SKM-1 treated with dmso at 0.1 percent for 144 hours (cell line): ENCODE results near the gene OSGEP.
A peak's percentile ranks its signal among the peaks of the same experiment; 100 is the strongest.

Experiments used
- DNase-seq: peaks from one replicate; lab custom pipeline; 2025; ENCODE audit not compliant: unreplicated experiment; lab: John Stamatoyannopoulos, UW

OSGEP gene

DNA sequence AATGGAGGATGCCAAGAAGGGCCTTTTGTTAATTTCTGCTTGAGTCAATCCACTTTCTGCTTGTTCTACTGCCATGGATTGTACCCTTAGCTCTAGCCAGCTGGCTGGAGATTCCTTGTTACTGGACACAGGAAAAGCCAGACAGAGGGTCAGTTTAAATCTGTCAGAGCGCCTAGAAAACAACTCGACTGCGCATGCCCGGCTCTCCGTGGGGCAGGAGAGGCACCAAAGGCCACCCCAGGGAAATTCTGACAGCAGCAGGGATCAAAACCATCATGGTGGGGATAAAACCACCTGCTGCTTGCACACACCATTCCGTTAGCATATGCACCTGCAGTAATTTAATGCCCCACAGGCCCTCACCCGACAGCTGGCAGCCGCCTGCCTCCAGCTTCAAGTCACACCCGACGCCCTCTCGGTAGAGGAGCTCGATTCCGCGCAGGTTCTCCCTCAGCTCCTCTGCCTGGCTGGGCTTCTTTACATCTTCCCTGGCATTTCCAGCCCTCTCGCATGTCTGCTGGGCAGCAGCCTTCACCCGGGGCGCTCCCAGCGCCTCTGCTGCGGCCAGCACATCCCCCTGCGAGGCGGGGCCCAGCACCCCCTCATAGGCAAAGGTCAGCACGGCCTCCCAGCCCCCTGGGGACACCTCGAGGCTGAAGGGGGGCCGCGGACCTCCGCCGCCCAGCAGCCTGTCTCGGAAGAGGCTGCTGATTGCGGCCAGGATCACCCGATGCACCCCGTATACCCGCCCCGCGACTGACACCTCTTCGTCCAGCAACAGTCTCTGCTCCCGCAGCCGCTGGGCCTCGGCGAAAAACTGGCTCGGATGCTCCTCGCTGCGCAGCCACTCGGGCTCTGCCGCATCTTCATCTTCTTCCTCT lies 19.7 kb downstream of the OSGEP start:
- DNase-seq: no peak

DNA sequence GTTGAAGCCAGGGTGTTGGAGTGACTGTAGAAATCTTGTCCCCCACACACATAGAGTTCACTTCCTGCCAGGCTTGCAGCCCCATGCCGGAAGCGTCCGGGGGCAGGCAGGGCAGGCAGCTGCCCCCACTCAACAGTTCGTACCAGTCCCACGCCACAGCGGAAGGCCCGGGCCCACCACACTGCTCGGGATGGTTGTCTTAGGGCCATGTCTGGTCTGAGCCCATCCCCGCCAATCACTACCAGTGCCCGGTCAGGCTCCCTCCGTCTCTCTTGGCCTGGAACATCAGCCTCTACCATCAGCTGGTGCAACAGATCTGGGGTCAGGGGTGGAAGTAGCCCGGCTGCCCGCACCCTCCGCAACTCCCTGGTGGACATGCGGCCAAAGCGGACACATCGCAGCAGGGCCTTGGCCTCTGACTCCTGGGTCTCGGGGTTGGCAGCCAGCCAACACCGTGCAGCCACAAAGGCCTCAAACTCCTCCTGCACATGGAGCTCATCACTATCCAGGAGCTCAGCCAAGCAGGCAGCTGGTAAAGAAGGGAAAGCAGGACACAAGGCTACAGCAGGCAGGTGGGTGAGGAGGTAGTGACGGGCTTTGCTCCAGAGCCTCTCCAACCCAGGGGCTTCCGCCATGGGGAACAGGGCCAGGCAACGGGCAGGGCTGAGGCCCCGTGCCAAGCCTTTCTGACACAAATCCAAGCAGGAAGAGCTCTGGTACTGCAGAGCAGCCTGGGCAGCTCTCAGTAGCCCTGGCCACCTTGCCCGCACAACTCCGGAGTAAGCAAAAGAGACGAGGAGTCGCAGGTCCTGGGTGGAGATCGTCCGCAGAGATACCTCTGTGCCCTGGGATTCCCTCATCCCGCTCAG lies 24.6 kb downstream of the OSGEP start:
- no peak for DNase-seq

DNA sequence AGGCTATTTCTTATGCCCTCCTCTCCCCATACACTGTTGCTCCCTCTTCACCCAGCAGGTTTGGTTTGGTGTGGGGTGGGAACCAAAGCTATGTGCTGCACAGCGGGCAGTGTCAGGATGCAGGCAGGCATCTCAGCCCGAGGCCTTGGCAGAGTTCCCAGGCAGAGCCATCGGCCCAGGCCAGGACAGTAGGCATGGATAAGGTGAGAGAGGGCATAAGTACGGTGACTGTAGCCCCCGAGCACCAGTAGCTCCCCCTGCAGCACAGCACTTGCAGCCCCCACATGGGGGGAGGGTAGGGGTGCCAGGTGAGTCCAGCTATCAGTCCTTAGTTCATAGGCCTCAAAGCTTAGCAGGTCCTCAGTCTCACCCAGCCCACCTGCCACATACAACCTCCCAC lies 25.8 kb downstream of the OSGEP start:
- no peak for DNase-seq

DNA sequence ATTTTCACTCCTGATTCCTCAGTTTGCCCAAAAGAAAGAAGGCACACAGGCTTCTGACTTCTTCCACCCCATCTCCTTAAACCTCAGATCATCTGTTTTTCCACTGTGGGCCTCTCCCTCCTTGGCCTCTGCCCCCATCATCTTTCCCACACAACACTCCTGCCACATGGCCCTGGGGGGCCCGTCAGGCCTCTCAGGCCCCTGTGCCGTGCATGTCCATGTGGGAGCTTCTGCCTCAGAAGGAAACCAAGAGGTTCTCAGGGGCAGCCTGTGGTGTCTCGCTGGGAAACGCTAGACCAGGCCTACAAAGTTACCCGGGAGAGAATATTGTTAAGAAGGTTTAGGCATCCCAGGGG lies 26.6 kb downstream of the OSGEP start:
- DNase-seq: no peak

DNA sequence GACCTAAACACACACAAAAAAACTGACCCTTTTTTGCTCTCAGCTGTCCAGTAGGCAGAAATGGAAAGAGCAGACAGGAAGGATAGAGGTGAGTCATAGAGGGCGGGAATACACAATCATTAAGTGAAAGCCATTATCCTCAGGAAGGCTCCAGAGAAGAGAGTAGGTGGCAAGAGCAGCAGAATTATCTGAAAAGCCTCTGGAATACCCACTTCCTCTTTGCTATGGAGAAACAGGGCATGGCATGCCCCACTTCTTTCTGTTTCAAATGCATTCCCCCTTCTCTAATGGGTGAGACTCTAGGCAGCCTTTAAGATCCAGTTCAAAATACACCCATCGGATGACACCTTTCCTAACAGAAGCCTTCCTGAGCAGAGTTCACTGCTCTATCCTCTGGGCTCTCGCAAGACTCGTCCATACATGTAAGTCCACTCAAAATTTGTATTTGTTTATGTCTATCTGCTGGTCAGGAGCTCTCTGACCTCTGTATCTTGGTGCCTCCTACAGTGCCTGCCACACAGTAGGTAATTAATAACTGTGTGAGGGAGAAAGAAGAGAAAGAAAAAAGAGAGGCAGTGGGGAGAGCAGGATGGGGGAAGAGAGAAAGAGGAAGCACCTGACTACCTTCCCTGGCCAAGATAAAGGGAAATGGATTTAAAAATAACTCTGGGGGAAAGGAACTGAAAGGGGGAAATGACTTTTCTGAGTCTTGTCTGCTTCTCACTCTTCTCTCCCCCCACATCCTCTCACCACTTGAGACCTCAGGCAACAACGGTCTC lies 27.2 kb downstream of the OSGEP start:
- peak; percentile 74 for DNase-seq

DNA sequence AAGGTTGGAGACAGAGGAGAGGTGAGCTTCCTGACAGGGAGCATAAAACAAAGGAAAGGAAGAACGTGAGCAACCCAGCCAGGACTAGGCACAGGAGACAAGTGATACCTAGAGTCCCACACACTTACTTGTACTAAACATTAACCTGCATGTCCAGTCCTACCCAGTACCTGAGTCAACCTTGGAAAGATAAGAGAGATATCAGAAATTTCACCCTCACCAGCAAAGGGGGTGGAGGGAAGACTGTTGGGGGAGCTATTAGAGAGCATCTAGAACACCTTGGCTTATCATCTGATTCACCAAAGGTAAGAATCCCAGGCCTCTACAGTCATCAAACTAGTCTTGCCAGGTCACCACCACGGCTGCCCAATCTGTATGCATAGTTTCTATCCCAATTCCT lies 29.8 kb downstream of the OSGEP start:
- DNase-seq: no peak

DNA sequence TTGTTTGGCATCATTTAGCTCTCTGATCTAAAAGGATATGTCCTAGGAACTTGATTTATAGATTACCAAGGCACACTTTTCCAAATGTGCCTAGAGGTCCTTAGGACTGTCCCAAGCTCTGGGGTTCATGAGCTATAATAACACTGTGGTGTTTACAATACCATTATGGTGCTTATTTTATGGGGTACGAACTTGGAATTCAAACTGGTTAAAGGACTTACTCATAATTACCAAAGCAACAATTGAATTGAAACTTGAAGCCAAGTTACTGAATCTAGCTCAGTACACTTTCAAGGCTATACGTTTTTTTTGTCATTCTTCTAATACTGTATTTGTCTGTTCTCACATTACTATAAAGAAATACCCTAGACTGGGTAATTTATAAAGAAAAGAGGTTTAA lies 31.7 kb downstream of the OSGEP start:
- no peak for DNase-seq

DNA sequence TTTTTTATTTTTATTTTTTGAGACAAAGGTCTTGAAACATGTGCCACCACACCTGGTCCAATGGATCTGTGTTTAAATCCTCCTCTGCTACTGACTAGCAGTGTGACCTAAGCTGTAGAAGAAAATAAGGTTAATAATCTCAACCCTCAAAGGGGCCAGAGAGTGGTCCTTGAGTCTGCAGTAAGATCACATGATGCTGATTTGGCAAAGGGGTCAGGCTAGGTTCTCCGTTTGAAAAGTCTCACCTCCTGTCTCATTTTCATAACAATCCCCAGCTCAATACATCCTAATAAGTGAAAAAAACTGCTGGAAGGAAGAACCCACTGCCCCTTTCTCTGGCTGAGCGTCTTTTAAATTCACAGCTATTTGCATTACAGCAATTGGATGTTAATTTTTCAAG lies 33.3 kb downstream of the OSGEP start:
- no peak for DNase-seq

DNA sequence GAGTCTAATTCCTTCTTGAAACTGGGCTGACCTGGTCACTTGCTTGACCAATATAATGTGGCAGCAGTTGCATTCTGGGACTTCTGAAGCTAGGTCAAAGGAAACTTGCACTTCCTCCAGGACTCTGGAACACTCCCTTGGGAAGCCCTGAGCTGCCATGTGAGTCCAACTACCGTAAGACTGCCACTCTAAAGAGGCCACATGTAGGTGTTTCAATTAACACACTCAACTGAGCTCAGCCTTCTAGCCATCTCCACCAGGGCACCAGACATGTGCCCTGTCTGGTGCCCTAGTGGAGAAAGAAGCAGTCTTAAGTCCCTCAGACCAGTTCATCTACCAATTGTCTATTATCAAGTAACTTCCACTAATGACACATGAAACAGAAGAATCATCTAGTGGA lies 35.2 kb downstream of the OSGEP start:
- DNase-seq: no peak

DNA sequence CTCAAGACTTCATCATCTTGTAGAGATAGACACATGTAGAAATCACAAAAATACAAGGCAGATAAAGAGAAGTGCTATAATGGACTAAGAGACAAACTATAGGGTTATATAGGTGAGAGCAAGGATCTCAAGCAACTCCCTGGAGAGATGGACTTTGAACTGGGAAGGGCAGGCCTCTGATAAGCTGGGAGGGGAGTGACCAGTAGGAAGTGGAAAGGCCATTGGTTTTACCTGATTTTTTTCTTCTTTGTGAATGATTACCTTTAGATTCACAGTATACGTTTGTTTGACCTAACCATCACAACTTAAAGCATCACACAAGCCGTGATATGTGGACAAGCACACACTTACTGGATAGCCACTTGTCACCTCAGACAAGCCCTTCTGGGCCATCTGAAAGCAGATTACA lies 36.1 kb downstream of the OSGEP start:
- DNase-seq: no peak

DNA sequence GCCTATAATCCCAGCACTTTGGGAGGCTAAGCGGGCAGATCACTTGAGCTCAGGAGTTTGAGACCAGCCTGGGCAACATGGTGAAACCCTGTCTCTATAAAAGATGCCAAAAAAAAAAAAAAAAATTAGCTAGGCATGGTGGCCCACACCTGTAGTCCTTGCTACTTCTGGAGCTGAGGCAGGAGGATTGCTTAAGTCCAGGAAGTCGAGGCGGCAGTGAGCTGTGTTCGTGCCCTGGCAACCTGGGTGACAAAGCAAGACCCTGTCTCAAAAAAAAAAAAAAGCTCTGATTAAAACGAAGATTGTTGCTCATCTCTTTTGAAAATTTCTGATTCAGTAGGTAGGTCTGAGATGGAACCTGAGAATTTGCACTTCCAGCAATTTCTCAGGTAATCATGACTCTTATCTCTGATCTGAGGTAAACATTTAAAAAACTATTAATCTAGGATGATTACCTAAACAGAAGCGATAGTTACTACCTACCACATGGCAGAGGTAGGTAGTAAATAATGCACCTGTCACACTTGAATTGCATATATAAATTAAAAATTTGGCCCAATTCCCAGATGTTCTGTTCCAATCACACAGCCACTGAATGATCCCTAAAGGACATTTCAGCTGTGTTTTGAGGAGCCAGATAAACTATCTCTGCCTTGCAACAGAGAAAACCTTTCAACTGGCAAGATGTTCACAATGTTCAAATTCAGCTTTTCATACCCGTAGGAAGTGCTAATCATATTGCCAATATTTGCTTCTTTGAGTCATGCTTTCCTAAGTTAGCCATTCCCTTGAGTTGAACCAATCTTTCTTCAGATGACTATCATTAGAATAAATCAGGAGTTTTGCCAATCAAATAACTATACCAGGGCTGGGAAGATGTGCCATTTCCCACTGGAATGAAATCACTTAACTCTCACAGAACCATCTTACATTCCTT lies 37.1 kb downstream of the OSGEP start:
- no peak for DNase-seq

DNA sequence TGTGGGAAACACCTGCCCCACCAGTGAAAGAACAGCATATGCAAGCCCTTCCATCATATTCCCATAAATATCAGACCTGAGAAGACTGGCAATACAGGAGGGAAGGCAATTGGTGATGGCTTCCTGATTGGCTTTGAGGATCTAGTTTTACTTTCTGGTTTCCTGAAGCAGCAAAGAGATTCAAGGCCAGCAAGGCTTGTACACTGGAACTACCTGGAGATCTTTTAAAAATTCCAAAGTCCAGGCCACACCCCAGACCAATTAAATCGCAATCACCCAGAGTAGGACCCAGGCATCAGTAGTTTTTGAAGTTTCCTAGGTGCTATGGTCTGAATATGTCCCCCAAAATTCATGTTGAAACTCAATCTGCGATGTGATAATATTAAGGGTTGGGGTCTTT lies 38.4 kb downstream of the OSGEP start:
- DNase-seq: no peak

DNA sequence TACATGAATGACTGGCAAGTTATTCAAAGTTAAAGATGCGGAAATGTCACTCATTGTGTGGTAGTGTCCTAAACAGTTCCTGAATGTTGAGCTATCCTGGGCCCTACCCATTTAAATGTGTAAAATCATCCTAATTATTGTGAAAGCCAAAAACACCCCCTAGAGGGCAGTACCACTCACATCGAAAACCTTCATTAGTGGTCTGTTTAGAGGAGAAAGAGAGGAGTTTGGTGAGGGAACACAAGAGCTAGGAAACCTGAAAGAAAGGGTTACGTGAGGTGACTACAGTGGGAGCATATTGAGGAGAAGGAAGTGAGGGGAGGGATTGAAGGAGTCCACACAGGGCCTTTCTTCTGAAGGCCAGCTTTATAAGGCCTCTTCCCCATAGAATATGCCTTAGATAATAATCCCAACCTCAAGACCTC lies 38.8 kb downstream of the OSGEP start:
- DNase-seq: peak; percentile 42

DNA sequence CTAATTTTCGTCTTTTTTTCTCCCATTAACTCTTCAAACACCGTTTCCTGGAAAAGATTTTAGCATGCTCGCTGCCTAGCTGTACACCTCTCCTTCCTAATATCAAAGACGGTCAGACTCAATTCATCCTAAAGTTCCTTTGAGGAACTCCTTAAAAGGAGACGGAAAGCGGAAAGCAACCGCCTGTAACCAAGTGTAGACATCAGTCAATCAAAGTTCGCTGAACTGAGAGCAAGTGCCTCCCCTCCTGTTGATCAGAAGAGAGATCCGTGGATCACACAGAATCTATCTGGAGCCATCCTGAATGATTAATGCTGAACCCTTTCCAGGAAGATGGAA lies 40.9 kb downstream of the OSGEP start:
- DNase-seq: no peak

DNA sequence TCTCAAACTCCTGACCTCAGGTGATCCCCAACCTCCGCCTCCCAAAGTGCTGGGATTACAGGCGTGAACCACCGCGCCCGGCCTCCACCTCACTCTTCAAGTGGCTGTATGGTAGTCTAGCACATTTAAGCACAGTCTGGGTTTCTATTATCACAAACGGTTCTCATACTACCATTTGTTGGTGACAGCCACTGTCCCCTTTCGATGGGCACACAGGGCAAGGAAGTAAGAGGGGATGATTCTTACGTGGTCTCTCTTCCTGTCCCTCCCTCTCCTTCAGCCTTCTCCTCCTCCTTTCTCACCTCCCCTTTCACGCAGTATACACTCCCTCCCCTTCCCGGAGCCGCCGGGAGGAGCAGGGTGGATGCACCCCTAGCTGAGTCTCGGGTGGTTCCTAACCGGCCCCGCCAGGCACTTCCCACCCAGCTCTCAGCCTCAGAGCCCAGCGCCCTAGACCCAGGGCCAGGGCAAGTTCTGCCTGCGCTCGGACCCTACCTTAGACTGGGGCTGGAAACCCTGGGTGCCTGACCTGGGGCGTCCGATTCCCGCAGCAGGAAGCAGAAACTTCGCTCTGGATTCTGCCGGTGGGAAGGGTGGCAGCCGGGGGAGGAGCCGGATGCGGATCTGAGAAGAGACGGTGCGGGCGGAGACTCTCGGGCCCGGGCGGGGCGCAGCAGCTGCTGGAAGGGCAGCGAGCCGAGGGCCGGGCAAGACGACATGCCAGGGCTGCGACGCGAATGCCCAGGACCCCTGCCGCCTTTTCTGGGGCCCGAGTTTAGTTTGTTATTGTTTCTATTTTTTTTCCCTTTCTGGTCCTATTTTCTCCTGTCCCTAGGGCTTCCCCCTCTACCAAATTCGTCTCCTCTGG lies 41.5 kb downstream of the OSGEP start, which contains the start of gene TEP1:
TSS of gene TEP1 (minus strand) at position 626 of the 868 bp plus-strand sequence. CDS start 5,062 bp downstream, outside the sequence.
- peak; percentile 15 for DNase-seq

DNA sequence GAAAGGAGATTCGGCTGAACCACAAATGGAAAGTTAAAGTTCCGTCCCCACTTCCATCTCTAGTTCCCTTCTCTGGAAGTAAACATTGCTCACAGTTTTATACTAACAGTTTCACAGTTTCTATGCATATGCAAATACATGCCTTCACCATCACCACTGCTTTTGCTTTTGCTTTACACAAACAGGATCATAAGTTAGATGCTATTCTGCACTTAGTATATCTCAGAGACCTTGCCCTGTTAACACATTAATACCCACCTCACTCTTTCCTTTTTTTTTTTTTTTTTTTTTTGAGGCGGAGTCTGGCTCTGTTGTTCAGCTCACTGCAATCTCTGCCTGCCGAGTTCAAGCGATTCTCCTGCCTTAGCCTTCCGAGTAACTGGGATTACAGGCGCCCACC lies 42.2 kb downstream of the OSGEP start:
- DNase-seq: no peak

DNA sequence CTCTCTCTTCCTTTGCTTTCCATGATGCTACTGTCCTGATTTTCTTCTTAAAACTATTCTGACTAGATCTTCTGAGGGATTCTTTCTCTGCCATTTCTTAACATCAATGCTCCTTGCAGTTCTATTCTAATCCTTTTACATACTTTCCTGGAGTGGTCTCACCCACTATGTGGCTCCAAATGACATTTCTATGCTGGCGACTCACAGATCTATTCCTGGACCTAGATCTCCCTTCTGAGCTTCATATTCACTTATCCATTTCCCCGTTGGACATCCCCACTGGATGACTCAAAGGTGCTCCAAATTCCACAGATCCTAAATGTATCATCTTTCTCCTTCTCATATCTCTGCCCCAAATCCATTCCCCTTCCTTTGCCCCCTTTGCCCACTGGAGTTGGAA lies 45.4 kb downstream of the OSGEP start:
- no peak for DNase-seq

DNA sequence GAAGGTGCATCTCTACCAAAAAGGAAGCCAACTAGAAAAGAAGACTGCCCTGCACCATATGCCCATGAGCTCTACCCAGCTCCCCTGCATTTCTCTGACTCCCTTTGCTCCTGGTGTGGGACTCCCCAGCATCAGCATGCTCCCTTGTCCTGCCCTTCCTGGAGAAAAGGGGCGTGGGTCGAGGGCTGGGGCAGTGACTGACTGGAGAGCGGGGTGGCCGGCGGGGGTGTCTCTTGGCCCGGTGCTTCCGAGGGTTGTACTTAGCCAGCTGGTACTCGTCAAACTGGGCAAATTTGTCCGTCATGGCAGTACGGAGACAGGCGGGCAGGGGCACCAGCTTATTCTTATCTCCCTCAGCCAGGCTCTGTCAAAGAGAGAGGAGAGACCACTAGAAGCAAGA lies 51.1 kb downstream of the OSGEP start:
- DNase-seq: no peak

DNA sequence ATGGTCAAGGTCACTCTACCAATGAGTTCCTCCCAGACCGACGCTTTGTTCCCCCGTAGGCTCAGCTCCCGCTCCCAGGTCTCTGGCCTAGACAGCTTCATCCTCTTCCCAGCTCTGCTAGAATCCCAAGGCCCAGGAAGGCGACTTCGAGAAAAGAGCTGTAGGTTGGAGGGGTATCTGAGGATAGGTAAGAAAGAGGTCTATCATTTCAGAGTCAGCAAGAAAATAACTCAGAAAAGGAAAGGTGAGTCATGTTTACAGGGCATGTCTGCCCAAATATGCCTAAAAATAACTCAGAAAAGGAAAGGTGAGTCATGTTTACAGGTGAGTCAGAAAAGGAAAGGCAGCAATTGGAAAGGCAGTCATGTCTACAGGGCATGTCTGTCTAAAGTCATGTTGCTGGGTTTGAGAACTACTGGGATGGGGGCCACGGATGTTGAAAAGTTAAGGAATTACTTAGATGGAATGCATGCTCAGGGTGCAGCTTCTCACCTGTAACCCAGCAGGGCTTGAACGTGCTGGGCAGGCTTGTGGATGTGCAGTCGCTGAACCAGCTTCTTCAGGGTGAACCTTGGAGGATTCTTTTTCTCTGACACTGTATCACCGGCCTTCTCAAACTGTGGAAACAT lies 53.5 kb downstream of the OSGEP start:
- no peak for DNase-seq
